ENCODE measurements around the gene BSDC1. TPM values are rescaled to one million over a fixed set of nuclear protein-coding genes. Genes with fewer than 3 reads are reported as not detected.
"Not testable (repeated sequence)": the region's sequence is repeated elsewhere in the genome, so short reads cannot be mapped to it uniquely, and the experiment has no call there.

BSDC1 gene
- total RNA-seq, 2 experiments from 2014 or later = 39.8 to 43.3 TPM

DNA sequence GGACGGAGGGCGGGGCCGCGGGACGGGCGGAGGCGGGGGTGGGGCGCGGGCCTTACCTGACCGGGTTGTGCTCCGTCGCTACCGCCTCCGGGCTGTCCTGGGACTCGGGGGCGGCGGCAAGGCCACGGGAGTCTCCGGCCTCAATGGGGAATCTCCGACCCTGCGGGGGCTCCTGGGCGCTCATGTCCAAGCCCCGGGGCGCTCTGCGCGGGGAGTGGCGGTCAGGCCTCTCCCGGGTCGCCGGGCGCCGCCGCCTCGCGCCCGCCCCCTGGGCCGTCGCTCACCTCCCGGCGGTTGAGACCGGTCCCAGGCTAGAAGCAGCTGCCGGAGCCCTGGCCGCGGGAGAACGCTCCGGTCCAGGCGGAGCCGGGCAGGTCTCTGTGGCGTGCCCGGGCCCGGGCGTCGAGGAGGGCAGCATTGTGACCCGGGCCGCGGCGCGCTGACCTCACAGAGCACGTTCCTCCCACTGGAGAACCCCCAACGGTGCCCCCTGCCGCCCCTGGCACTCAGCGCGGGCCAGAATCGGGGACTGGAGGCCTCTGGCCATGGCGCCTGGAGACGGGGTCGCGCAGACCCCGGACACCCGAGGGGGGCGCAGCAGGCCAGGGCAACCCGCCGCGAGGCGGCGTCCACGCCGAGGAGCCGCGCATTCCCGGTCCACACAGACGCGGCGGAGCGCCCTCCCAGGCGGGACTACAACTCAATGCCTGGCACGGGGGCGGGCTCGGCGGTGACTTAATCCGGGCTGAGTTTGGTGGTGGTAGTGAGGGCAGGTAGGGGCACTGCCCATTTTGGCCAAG is 32.4 kb downstream of the BSDC1 start:
- H3K27ac Mint-ChIP-seq = no peak overlapping the region
- ATAC-seq (peak; percentile 54), DNase-seq (no peak)
- CTCF ChIA-PET = interaction anchor here (1.8 kb wide), 1 partner anchor 10 kb away, joined by 5 read pairs; no protein-coding TSS in a partner anchor
- H3K36me3 Mint-ChIP-seq = peaks cover 5% of the 10 kb centered on the region
- H3K27me3 Mint-ChIP-seq = peaks cover 7% of the 10 kb centered on the region
- H3K4me1 Mint-ChIP-seq = peaks cover 14% of the 10 kb centered on the region
- no peak overlapping the region for H3K4me3 Mint-ChIP-seq
- no peaks in the 10 kb centered on the region for H3K9me3 Mint-ChIP-seq (ENCODE audit: low read depth)

DNA sequence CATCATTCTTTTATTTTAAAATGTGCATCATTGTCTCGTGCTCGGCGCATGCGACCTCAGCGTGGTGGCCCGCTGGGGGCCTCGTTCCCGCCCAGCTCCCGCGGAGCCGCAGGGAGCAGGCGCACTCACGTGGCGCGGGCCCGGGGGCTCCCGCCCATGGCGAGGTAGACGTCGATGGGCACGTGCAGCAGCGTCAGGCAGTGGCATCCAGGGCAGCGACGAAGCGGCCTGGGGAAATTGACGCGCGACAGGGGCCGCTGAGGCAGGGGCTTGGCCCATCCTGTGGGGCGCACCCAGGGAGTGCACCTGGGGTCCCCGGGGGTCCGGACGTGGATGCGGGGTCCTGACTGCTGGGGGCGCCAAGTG is 33.0 kb downstream of the BSDC1 start:
- CTCF ChIA-PET = no interaction called here

DNA sequence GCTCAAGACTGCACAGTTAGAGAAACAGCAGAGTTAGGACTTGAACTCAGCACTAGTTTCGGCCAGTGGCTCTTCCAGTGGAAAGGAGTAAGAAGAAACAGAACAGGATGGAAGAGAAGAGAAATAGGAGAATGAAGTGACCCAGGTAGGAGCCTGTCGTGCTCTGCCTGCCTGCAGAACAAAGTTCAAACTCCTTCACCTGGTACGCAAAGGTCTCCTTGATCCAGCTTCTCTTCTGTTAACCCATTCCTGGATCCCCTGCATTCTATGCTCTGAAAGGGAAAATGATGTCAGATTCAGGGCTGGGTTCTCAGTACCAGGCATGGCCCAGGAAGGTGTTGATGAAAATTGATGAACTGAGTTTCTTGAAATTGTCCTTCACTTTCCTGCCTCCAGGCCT is 35.8 kb downstream of the BSDC1 start:
- Mint-ChIP-seq H3K4me1 (peaks cover 18% of the 10 kb centered on the region), H3K27me3 (peaks cover 9% of the 10 kb centered on the region), H3K36me3 (peaks cover 5% of the 10 kb centered on the region), H3K27ac (no peak overlapping the region), H3K9me3 (ENCODE audit: low read depth) (no peaks in the 10 kb centered on the region), H3K4me3 (no peak overlapping the region)
- ATAC-seq (no peak), DNase-seq (no peak)
- CTCF ChIA-PET = interaction anchor here (1.3 to 1.7 kb wide), 2 partner anchors 16 to 22 kb away, joined by 3 to 5 read pairs; partner anchors contain the start of gene MARCKSL1

More for the DNA sequence above, 33.0 kb downstream of the BSDC1 start:
- Mint-ChIP-seq H3K27ac (no peak overlapping the region), H3K4me1 (peaks cover 14% of the 10 kb centered on the region), H3K9me3 (ENCODE audit: low read depth) (no peaks in the 10 kb centered on the region), H3K36me3 (peaks cover 5% of the 10 kb centered on the region), H3K27me3 (peaks cover 9% of the 10 kb centered on the region), H3K4me3 (no peak overlapping the region)
- no peak for DNase-seq
- ATAC-seq = no peak

DNA sequence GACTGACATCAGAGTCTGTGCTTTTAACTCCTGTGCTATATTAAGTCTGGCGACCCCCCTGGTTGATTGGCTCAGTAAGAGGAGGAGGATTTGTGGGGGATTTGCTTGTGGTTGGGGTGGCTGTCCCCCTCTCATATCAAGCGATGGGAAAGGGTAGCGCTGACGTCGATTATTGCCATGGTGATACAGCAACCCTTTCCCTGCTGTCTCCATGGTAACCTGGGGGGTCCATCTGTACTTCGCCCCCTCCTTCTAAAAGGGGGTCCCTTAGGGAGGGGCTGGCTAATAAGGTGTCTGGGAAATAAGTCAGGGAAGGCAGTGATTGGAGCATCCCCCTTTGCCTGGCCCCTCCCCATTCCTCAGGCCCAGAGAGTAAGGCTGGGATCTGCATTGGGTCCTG is 36.6 kb downstream of the BSDC1 start:
- ATAC-seq (no peak), DNase-seq (no peak)
- CTCF ChIA-PET = no interaction called here
- Mint-ChIP-seq H3K4me3 (no peak overlapping the region), H3K4me1 (peaks cover 22% of the 10 kb centered on the region), H3K27ac (no peak overlapping the region), H3K9me3 (ENCODE audit: low read depth) (no peaks in the 10 kb centered on the region), H3K27me3 (peaks cover 9% of the 10 kb centered on the region), H3K36me3 (peaks cover 3% of the 10 kb centered on the region)

DNA sequence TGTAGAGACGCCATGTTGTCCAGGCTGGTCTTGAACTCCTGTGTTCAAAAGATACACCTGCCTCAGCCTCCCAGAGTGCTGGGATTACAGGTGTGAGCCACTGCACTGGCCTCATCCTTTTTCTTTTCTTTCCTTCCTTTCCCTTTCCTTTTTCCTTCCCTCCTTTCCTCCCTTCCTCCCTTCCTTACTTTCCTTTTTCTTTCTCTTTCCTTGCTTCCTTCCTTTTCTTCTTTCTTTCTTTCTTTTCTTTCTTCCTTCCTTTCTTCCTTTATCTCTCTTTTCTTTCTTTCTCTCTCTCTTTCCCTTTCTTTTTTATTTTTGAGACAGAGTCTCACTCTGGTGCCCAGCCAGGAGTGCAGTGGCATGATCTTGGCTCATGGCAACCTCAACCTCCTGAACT is 37.8 kb downstream of the BSDC1 start:
- H3K27me3 Mint-ChIP-seq = peaks cover 6% of the 10 kb centered on the region
- CTCF ChIA-PET = interaction anchor here (1.7 kb wide), 1 partner anchor 10 kb away, joined by 3 read pairs; no protein-coding TSS in a partner anchor

DNA sequence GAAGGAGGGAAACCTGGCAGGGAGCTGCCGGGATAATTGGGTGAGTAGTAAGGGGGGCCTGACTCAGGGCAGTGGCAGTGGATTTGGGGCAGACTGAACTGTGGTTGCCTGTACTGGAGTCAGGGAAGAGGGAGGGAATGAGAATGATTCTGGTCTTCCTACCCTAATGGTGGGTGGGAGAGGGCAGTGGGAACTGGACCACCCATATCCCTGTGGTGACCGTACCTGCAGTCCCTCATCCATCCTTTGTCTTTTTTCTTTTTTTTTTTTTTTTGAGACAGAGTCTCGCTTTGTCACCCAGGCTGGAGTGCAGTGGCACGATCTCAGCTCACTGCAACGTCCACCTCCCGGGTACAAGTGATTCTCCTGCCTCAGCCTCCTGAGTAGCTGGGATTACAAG is 38.5 kb downstream of the BSDC1 start:
- not testable (repeated sequence) for H3K27ac Mint-ChIP-seq; H3K36me3 Mint-ChIP-seq; H3K9me3 Mint-ChIP-seq (ENCODE audit: low read depth); DNase-seq; ATAC-seq; H3K4me3 Mint-ChIP-seq; H3K27me3 Mint-ChIP-seq
- CTCF ChIA-PET = interaction anchor here (1.7 to 3.2 kb wide), 2 partner anchors 11 to 20 kb away, joined by 3 to 9 read pairs; partner anchors contain the start of gene MARCKSL1
- H3K4me1 Mint-ChIP-seq = peaks cover 21% of the 10 kb centered on the region

More for the DNA sequence above, 37.8 kb downstream of the BSDC1 start:
- Mint-ChIP-seq H3K4me3 (no peak overlapping the region), H3K27ac (no peak overlapping the region), H3K4me1 (peaks cover 22% of the 10 kb centered on the region), H3K9me3 (ENCODE audit: low read depth) (no peaks in the 10 kb centered on the region), H3K36me3 (peaks cover 3% of the 10 kb centered on the region)
- ATAC-seq = no peak
- DNase-seq = no peak

DNA sequence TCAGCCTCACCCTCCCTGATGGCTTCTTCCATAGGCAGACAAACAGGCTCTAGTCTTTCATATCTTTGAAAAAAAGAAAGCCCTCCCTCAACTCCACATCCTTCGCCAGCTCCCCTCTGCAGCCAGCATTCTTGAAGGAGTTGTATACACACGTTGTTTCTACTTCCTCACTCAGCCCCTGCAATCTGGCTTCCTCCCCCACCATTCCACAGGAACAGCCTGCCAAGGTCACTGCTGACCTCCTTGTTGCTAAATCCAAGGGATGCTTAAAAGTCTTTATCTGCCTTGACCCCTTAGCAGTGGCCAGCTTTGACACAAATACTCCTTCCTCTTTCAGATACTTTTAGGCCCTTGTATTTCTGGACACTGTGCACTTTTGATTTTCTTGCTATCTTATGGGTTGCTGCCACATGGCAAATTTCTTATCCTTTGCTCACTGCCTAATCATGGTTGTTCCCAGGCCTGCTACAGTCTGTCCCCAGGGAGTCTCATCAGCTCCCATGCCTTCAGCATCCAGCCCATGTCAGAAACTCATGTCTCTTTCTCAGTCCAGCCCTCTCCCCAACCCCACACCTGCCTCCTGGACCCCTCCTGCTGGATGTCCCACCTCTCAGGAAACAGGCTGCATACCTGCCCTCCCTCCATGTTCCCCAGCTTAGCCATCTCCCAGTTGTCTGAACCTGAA is 40.2 kb downstream of the BSDC1 start:
- no peak overlapping the region for H3K27ac Mint-ChIP-seq
- peaks cover 25% of the 10 kb centered on the region for H3K4me1 Mint-ChIP-seq
- no peak overlapping the region for H3K4me3 Mint-ChIP-seq
- CTCF ChIA-PET = interaction anchor here (0.5 to 3.2 kb wide), 6 partner anchors 18 to 733 kb away, joined by 3 to 9 read pairs (median 3); partner anchors contain the start of genes BSDC1 and MARCKSL1
- no peak for ATAC-seq
- no peaks in the 10 kb centered on the region for H3K36me3 Mint-ChIP-seq
- DNase-seq = no peak
- H3K9me3 Mint-ChIP-seq (ENCODE audit: low read depth) = no peaks in the 10 kb centered on the region
- H3K27me3 Mint-ChIP-seq = peaks cover 2% of the 10 kb centered on the region

DNA sequence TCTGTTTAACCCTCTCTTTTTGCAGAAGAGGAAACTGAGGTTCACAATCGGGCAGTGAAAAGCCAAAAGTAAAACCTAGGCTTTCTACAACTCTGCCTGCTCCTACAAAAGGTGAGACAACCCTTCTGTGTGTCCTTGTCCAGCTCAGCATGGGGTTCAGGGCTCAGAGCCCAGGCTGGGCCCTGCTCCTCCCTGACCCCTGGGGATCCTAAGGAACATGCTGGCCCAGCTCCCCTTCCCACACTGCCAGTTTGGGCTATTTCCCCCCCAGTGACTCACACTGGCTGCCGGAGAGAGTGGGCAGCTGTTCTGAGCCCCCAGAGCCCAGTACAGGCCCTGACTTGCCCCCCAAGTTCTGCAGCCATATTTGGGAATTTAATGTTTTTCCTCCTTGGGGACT is 40.8 kb downstream of the BSDC1 start:
- Mint-ChIP-seq H3K4me1 (peaks cover 30% of the 10 kb centered on the region), H3K36me3 (no peaks in the 10 kb centered on the region), H3K4me3 (no peak overlapping the region), H3K27me3 (peaks cover 2% of the 10 kb centered on the region), H3K27ac (no peak overlapping the region), H3K9me3 (ENCODE audit: low read depth) (no peaks in the 10 kb centered on the region)
- DNase-seq = no peak
- CTCF ChIA-PET = interaction anchor here (1.0 to 3.2 kb wide), 4 partner anchors 17 to 137 kb away, joined by 3 to 9 read pairs (median 6); partner anchors contain the start of gene MARCKSL1
- ATAC-seq = no peak

DNA sequence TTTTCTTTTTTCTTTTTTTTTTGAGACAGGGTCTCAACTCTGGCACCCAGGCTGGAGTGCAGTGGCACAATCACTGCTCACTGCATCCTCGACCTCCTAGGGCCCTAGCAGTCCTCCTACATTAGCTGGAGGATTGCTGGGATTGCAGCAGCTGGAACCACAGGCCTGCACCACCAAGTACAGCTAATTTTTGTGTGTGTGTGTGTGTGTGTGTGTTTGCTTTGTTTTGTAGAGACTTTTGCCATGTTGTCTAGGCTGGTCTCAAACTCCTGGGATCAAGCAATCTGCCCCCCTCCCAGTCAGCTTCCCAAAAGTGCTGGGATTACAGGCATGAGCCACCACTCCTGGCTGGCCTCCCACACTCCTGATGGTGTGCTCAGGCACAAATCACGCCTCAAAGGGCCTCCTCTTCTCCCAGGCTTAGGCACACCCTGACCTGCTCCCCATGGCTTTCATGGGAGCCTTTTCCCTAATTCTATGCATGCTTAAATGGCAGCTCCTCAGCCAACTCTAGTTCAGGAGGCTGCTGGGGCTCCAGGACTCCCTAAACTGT is 41.3 kb downstream of the BSDC1 start:
- ATAC-seq (no peak), DNase-seq (no peak)
- H3K4me3 Mint-ChIP-seq = no peak overlapping the region
- H3K27me3 Mint-ChIP-seq = peaks cover 2% of the 10 kb centered on the region
- no peak overlapping the region for H3K27ac Mint-ChIP-seq
- H3K4me1 Mint-ChIP-seq = peaks cover 35% of the 10 kb centered on the region
- CTCF ChIA-PET = interaction anchor here (0.9 to 3.2 kb wide), 5 partner anchors 17 to 137 kb away, joined by 3 to 9 read pairs (median 4); partner anchors contain the start of gene MARCKSL1
- no peaks in the 10 kb centered on the region for H3K9me3 Mint-ChIP-seq (ENCODE audit: low read depth)
- no peaks in the 10 kb centered on the region for H3K36me3 Mint-ChIP-seq

DNA sequence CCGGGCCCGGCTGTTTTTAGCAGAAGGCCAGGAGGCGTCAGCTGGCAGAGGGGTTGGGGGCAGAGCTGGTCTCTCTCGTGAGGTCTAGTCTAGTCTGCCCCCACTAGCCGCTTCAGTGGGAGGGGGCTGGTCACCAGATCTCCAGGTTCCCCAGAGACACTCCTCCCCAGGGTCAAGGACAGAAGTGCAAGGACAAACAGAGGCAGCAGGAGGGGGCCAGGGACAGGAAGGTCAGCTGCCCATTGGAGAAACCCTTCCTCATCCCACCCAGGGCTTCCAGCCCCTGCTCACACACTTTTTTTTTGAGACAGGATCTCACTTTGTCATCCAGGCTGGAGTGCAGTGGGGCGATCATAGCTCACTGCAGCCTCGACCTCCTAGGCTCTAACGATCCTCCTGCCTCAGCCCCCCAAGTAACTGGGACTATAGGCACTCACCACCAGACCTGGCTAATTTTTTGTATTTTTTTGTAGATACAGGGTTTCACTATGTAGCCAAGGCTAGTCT is 41.9 kb downstream of the BSDC1 start:
- Mint-ChIP-seq H3K36me3 (no peaks in the 10 kb centered on the region), H3K4me3 (peak overlapping the region; percentile 20), H3K4me1 (peaks cover 35% of the 10 kb centered on the region), H3K27ac (peak overlapping the region; percentile 27), H3K27me3 (peaks cover 2% of the 10 kb centered on the region), H3K9me3 (ENCODE audit: low read depth) (no peaks in the 10 kb centered on the region)
- DNase-seq (no peak), ATAC-seq (no peak)
- CTCF ChIA-PET = interaction anchor here (0.9 to 2.4 kb wide), 4 partner anchors 16 to 136 kb away, joined by 3 to 17 read pairs (median 6); partner anchors contain the start of gene MARCKSL1

DNA sequence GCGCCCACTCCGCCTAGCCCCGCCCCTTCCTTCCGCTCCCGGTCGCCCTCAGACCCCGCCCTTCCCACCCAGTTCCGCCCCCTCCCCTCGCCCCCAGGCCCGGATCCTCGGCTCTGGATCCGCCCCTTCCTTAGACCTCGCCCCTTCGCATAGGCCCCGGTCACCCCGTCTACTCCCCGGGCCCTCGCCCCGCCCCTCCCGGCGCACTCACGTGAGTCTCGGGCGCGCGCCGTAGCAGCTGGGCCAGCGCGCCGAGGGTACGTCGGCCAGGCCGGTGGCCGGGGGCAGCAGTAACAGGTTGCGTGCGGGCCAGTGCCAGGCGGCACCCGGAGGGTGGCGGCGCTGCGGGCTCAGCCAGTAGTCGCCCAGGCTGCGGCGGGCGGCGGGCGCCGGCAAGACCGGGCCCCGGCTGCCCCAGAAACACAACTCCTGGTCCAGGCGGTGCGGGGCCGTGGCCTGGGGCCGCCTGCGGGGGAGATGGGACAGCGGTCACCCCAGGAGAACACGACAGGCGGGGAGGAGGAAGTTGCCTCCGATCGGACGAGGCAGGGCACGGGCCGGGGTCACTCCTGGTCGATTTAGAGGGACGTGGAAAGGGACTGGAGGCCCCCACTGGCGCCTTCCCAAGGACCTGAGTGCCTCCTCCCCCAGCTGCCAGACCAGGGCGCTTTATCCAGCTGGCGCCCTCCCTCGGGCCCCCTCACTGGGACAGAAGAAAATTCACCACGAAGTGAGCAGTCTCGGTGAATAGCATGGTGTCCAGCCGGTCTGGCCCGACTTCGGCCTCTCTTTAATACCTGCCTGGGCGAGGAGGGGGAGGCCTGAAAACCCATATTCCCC is 42.6 kb downstream of the BSDC1 start:
- Mint-ChIP-seq H3K4me3 (peak overlapping the region; percentile 74), H3K9me3 (ENCODE audit: low read depth) (no peaks in the 10 kb centered on the region), H3K27ac (peak overlapping the region; percentile 77), H3K4me1 (peaks cover 35% of the 10 kb centered on the region), H3K36me3 (no peaks in the 10 kb centered on the region), H3K27me3 (peaks cover 2% of the 10 kb centered on the region)
- ATAC-seq (peak; percentile 96), DNase-seq (peak; percentile 93)
- CTCF ChIA-PET = interaction anchor here (0.6 to 2.4 kb wide), 11 partner anchors 8 to 142 kb away, joined by 3 to 17 read pairs (median 3); partner anchors contain the start of gene MARCKSL1

DNA sequence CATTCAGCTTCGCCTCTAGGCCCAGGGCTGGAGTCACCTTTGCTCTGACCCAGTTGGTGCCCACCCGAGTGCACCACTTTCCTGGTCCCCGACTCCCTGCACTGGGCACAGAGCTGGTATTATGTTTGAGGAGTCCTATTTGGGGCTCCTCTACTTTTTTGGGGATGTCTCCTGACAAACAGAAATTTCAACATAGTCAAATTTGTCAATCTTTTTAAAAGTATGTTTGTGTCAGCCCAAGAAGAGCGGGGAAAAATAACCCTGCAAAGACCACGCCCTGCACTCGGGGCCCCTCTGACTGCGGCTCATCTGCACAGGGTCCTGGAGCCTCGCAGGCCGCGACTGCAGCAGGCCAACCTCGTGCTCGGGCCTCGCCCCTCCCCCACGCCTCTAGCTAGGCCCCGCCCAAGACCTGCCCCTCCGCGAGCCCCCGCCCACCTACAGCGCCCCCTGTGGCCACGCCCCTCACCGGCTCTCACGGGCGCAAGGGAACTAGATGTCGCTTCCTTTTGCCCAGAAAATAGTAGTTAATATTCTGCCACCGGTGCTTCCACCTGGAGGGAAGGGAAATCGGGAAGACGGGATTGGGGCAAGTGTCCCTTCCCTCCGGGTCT is 43.3 kb downstream of the BSDC1 start:
- peak overlapping the region; percentile 77 for H3K27ac Mint-ChIP-seq
- DNase-seq (no peak), ATAC-seq (peak; percentile 73)
- H3K4me1 Mint-ChIP-seq = peaks cover 35% of the 10 kb centered on the region
- H3K27me3 Mint-ChIP-seq = no peaks in the 10 kb centered on the region
- H3K4me3 Mint-ChIP-seq = peak overlapping the region; percentile 74
- H3K9me3 Mint-ChIP-seq (ENCODE audit: low read depth) = no peaks in the 10 kb centered on the region
- CTCF ChIA-PET = interaction anchor here (0.6 to 2.4 kb wide), 11 partner anchors 9 to 141 kb away, joined by 3 to 17 read pairs (median 3); partner anchors contain the start of gene MARCKSL1
- no peaks in the 10 kb centered on the region for H3K36me3 Mint-ChIP-seq
